HL-60 (cell line): ENCODE data around the gene IRF8.

Experiments
- POLR2AphosphoS5 ChIP-seq: IDR thresholded peaks from 2 replicates; pipeline ENCODE4 v1.6.1; 2012; ENCODE audit warnings: low read depth
- TF ChIP-seq, protein P1 (sequence below): IDR thresholded peaks from one replicate; pipeline ENCODE4 v1.5.1; 2011; ENCODE audit warnings: low read length, control low read depth, inconsistent platforms; ENCODE audit not compliant: insufficient read depth

DNA sequence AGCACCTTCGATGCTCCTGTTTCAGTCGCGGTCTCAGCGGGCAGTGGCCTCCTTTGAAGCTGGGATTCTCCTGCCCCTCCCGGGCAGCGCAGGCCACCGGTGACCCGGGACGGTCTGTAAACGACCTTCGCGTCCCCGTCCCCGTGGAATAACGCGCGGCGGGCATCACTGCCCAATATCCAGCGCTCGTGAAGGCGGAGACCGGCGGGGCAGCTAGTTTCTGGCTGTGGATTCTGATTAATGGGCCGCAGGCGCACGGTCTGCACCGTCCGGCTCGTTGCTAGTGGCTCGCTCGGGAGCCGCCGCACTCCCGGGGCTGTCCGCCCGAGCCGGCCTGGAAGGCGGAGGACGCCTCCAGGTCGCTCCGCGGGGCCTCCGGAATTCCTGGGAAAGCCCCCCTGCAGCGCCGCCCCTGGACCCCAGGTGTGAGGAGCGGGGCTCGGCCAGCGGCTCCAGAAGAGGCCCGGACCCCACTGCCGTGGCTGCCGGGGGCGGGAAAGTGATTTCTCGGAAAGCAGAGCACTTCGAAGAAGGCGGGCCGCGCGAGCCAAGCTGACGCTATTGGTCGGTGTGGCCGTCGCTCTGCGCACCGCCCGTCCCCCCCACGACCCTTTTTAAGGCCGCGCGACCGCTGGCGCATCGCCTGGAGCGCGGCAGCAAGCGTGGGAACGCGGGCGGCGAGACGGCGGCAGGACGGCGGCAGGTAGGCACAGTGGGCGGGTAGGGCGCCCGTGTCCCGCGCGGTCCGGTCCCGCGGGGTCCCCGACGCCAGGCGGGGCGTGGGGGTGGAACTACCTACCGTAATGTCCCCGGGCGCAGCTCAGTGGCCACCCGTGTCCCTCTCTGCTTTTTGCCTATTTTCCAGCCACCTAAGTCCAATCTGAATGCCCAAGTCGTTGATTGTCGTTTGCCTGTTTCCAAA lies at the start of gene IRF8:
- TF ChIP-seq, protein P1, sequence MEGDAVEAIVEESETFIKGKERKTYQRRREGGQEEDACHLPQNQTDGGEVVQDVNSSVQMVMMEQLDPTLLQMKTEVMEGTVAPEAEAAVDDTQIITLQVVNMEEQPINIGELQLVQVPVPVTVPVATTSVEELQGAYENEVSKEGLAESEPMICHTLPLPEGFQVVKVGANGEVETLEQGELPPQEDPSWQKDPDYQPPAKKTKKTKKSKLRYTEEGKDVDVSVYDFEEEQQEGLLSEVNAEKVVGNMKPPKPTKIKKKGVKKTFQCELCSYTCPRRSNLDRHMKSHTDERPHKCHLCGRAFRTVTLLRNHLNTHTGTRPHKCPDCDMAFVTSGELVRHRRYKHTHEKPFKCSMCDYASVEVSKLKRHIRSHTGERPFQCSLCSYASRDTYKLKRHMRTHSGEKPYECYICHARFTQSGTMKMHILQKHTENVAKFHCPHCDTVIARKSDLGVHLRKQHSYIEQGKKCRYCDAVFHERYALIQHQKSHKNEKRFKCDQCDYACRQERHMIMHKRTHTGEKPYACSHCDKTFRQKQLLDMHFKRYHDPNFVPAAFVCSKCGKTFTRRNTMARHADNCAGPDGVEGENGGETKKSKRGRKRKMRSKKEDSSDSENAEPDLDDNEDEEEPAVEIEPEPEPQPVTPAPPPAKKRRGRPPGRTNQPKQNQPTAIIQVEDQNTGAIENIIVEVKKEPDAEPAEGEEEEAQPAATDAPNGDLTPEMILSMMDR, result no peak
- no peak for TF ChIP-seq POLR2AphosphoS5
